ENCODE data around the gene RASL11B.

DNA sequence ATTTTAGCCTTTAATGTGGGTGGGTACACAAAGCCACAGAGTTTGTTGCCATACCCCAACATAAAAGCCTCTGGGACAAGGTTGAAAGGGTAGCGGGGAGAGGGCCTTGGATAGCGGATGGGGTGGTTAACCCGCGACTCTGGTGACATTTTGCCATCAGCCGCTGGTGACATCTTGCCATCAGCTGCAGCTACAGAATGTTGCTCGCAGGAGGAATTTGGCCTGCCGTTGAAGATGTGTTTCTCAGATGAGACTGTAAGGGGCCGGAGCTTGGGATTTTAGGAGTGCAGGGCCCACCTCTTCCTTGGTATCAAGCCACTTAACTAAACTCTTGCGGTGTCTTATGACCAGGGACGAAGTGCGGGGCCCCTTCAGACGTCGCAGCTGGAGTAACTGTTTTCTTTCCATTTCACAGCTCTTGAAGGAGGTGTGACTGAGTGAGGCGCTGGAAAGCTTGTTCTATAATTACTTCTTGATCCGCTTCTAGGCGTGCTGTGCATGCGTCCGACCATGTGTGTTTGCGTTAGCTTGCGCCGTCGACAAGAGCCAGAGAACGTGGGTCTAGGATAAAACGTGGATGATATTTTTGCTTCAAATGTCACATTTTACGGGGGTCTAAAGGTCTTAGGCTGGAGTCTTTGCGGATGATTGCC lies 820 bp upstream of the RASL11B start:
- TF ChIP-seq, protein P1, sequence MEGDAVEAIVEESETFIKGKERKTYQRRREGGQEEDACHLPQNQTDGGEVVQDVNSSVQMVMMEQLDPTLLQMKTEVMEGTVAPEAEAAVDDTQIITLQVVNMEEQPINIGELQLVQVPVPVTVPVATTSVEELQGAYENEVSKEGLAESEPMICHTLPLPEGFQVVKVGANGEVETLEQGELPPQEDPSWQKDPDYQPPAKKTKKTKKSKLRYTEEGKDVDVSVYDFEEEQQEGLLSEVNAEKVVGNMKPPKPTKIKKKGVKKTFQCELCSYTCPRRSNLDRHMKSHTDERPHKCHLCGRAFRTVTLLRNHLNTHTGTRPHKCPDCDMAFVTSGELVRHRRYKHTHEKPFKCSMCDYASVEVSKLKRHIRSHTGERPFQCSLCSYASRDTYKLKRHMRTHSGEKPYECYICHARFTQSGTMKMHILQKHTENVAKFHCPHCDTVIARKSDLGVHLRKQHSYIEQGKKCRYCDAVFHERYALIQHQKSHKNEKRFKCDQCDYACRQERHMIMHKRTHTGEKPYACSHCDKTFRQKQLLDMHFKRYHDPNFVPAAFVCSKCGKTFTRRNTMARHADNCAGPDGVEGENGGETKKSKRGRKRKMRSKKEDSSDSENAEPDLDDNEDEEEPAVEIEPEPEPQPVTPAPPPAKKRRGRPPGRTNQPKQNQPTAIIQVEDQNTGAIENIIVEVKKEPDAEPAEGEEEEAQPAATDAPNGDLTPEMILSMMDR (IDR thresholded peaks at IDR 0.05; ENCODE audit: insufficient read depth, low read depth, low read length) = no peak
- TF ChIP-seq EZH2 (IDR thresholded peaks at IDR 0.05; ENCODE audit: insufficient read depth, low read length) = no peak

Measured in astrocyte (in vitro differentiated cells and primary cell).